Activated CD4-positive, alpha-beta T cell treated with anti-CD3 and anti-CD28 coated beads, Interleukin-2, amount 50 U/mL, for 1 hour (primary cell): ENCODE results near the gene TMC3.
"Not testable (repeated sequence)": the region's sequence is repeated elsewhere in the genome, so short reads cannot be mapped to it uniquely, and the experiment has no call there.

Experiments
- DNase-seq: peaks from one replicate; pipeline ENCODE4 v3.0.0-alpha.2; 2020

The TMC3 gene

GRCh38 chr15:81384891-81385720 lies 11.1 kb upstream of the TMC3 start:
- no peak for DNase-seq

- no peak for DNase-seq
These were observed 7.7 kb upstream of the TMC3 start for GRCh38 chr15:81381720-81382119.

- no peak for DNase-seq
These were observed 6.7 kb upstream of the TMC3 start for GRCh38 chr15:81380668-81381067.

- DNase-seq = no peak
These were observed 6.2 kb upstream of the TMC3 start for GRCh38 chr15:81380203-81380602.

- DNase-seq = no peak
These were observed 5.3 kb upstream of the TMC3 start for GRCh38 chr15:81379269-81379668.

- no peak for DNase-seq
These were observed 4.4 kb upstream of the TMC3 start for GRCh38 chr15:81378443-81378842.

- no peak for DNase-seq
These were observed 3.9 kb upstream of the TMC3 start for GRCh38 chr15:81377871-81378270.

- DNase-seq = no peak
These were observed 2.2 kb upstream of the TMC3 start for GRCh38 chr15:81376231-81376630.

- DNase-seq = no peak
These were observed 1.4 kb upstream of the TMC3 start for GRCh38 chr15:81375461-81375860.

GRCh38 chr15:81373176-81373575 lies 837 bp downstream of the TMC3 start:
- no peak for DNase-seq

- DNase-seq = no peak
These were observed 1.4 kb downstream of the TMC3 start for GRCh38 chr15:81372575-81372974.

GRCh38 chr15:81363718-81364500 lies 10.1 kb downstream of the TMC3 start:
- no peak for DNase-seq

- no peak for DNase-seq
These were observed 10.7 kb downstream of the TMC3 start for GRCh38 chr15:81363276-81363675.

GRCh38 chr15:81362790-81363189 lies 11.2 kb downstream of the TMC3 start:
- DNase-seq = no peak

- no peak for DNase-seq
These were observed 12.1 kb downstream of the TMC3 start for GRCh38 chr15:81361891-81362290.

- DNase-seq = no peak
These were observed 13.5 kb downstream of the TMC3 start for GRCh38 chr15:81360491-81360890.

GRCh38 chr15:81358248-81358647 lies 15.8 kb downstream of the TMC3 start:
- DNase-seq = no peak

GRCh38 chr15:81357180-81357686 lies 16.8 kb downstream of the TMC3 start:
- DNase-seq = no peak

GRCh38 chr15:81356252-81356651 lies 17.8 kb downstream of the TMC3 start:
- DNase-seq = no peak

- DNase-seq = no peak
These were observed 22.4 kb downstream of the TMC3 start for GRCh38 chr15:81351651-81352050.

- DNase-seq = no peak
These were observed 24.7 kb downstream of the TMC3 start for GRCh38 chr15:81349271-81349670.

GRCh38 chr15:81348691-81349090 lies 25.3 kb downstream of the TMC3 start:
- not testable (repeated sequence) for DNase-seq

GRCh38 chr15:81347910-81348309 lies 26.1 kb downstream of the TMC3 start:
- DNase-seq = no peak

- DNase-seq = no peak
These were observed 27.4 kb downstream of the TMC3 start for GRCh38 chr15:81346611-81347010.
